Ishikawa (cell line): ENCODE measurements around the gene C1orf105.

ENCODE experiments used
- EP300 ChIP-seq: IDR thresholded peaks from 2 replicates; pipeline ENCODE4 v1.6.1; 2012; ENCODE audit warnings: borderline replicate concordance
- RAD21 ChIP-seq: IDR thresholded peaks from 2 replicates; pipeline ENCODE4 v1.6.1; 2012; ENCODE audit warnings: low read depth
- YY1 ChIP-seq: IDR thresholded peaks from 2 replicates; pipeline ENCODE4 v1.6.1; 2012; ENCODE audit warnings: low read depth

GRCh38 chr1:172500207-172500606, 79.7 kb downstream of the C1orf105 start:
- TF ChIP-seq YY1 (no peak), RAD21 (no peak), EP300 (no peak)
